A549 (cell line): ENCODE results near the gene NYAP2.

Source experiments
- MAFK ChIP-seq: fragments of 450-650 bp; IDR thresholded peaks from 2 replicates; pipeline ENCODE4 v1.6.1; 2014; ENCODE audit not compliant: partially characterized antibody
- TF ChIP-seq, protein P1 (sequence below): fragments of >200 bp; sonication (Bioruptor Twin); formaldehyde crosslinking; IDR thresholded peaks from 3 replicates; pipeline ENCODE4 v1.5.1; 2016

DNA sequence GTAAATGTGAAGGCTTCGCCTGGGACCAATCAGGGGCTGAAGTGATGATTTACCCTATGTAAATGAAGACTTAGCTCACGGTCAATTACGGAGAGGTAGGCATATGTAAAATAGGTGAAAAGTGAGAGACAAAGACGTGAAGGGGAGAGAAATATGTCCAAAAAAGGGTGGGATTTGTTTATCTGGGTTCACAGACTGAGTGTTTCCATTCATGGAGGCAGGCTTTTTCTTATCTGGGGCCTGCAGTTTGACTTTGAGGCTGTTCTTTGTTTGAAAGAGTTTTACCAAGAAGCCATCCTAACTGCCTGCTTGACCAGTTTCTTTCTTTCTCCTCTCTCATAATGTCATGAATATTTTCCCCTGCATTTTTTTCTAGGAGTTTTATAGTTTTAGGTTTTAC is 202.7 kb downstream of the NYAP2 start:
- TF ChIP-seq, protein P1, sequence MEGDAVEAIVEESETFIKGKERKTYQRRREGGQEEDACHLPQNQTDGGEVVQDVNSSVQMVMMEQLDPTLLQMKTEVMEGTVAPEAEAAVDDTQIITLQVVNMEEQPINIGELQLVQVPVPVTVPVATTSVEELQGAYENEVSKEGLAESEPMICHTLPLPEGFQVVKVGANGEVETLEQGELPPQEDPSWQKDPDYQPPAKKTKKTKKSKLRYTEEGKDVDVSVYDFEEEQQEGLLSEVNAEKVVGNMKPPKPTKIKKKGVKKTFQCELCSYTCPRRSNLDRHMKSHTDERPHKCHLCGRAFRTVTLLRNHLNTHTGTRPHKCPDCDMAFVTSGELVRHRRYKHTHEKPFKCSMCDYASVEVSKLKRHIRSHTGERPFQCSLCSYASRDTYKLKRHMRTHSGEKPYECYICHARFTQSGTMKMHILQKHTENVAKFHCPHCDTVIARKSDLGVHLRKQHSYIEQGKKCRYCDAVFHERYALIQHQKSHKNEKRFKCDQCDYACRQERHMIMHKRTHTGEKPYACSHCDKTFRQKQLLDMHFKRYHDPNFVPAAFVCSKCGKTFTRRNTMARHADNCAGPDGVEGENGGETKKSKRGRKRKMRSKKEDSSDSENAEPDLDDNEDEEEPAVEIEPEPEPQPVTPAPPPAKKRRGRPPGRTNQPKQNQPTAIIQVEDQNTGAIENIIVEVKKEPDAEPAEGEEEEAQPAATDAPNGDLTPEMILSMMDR = no peak
- no peak for TF ChIP-seq MAFK
